ENCODE results near the gene SIAH2.

- TF ChIP-seq POLR2A (IDR thresholded peaks at IDR 0.05; ENCODE audit: low read length) (no peak), GATA1 (IDR thresholded peaks at IDR 0.05; ENCODE audit: low read depth, low read length) (no peak)
Observed at GRCh38 chr3:150783920-150784746, 21.2 kb upstream of the SIAH2 start.
